Pancreas (tissue), 10 donors: Measurements from ENCODE around the gene RAD51C. TPM values are rescaled to one million over a fixed set of nuclear protein-coding genes. Genes with fewer than 3 reads are reported as not detected.
A peak's percentile ranks its signal among the peaks of the same experiment; 100 is the strongest.
"Not testable (repeated sequence)": the region's sequence is repeated elsewhere in the genome, so short reads cannot be mapped to it uniquely, and the experiment has no call there.

Source experiments
- ATAC-seq, 4 donors: fragments of 200-7000 bp; cut with Tn5 transposase; one replicate each; pipeline versions ENCODE4 v1.8.0 to v1.9.1; 2020; ENCODE audit warnings: mild to moderate bottlenecking in 4 of 4, moderate library complexity in 4 of 4
- DNase-seq, 6 donors: peaks; one replicate each; pipeline ENCODE4 v3.0.0-alpha.2; 2020
- FAIRE-seq: peaks from 2 replicates; lab custom pipeline; 2012; peaks lifted over from hg19 to GRCh38; lab: Jason Lieb, UNC
- H3K27ac ChIP-seq, 4 donors: fragments of 200-600 bp; sonication (generic); 1 replicate in 3 of 4; 2 replicates in 1 of 4; pipeline versions ENCODE4 v1.5.0 to v1.8.0; 2020
- H3K27me3 ChIP-seq, 4 donors: fragments of 200-600 bp; one replicate each; pipeline ENCODE4 v1.8.0; 2021
- H3K36me3 ChIP-seq, 3 donors: fragments of 200-600 bp; sonication (generic) in 1 of 3; one replicate each; pipeline versions ENCODE4 v1.5.0 to v1.8.0; 2020 to 2021
- H3K4me1 ChIP-seq, 3 donors: fragments of 200-600 bp; one replicate each; pipeline ENCODE4 v1.8.0; 2021
- H3K4me3 ChIP-seq, 4 donors: fragments of 200-600 bp; sonication (generic) in 2 of 4; one replicate each; pipeline versions ENCODE4 v1.5.0 to v1.8.0; 2020 to 2021
- H3K9me3 ChIP-seq, 4 donors: fragments of 200-600 bp; one replicate each; pipeline ENCODE4 v1.8.0; 2021
- CTCF ChIP-seq, 4 donors: fragments of 200-600 bp; sonication (generic) in 3 of 4; IDR thresholded peaks; one replicate each; pipeline versions ENCODE4 v1.5.0 to v1.8.0; 2021; ENCODE audit warnings: antibody characterized with exemption in 4 of 4
- WGBS, 2 donors: extraction: QIAGEN DNeasy Blood & Tissue Kit; methylation state at CpG; one replicate each; pipeline ENCODE4 v1.1.7; 2013; 5-methylcytosine and 5-hydroxymethylcytosine counted together
- intact Hi-C, 3 donors: fragments of 100-400 bp; cut with DNase I; formaldehyde crosslinking; loops; one replicate each; pipeline versions ENCODE4 v1.11.1 to v1.14.2; 2022
- polyA plus RNA-seq, 2 donors: library from polyadenylated mRNA; stranded (reverse); fragments of 200-250 nt; gene quantifications; one replicate each; pipeline ENCODE4 v1.2.3, GENCODE V29; 2013
- total RNA-seq, 6 donors: library from RNA; stranded (reverse); fragmentation: NEBNext Ultra II Directional in 4 of 6; extraction: Animal tissue kit (Norgen Biotek cat#: 25700) in 4 of 6; gene quantifications; one replicate each; pipeline versions ENCODE4 v1.2.1 to v1.2.4, GENCODE V29; 2021 to 2023
- donor health status: healthy with polysubstance abuse.
- donor health status: DM: no; HTN: no; CAD: no; lungs with moderate emphysema.
- donor health status: DM: no; HTN: no; CAD: no.
- donor health status: control.
- donor health status: control.
- donor health status: Bipolar disorder and iron deficiency.
- donor health status: DM: yes; HTN: yes; CAD: no.
- donor health status: DM: no; HTN: no; CAD: no.
- donor health status: DM: no; HTN: no; CAD: no.
- donor health status: DM: yes; HTN: yes; CAD: no.

Gene RAD51C
- total and polyA plus RNA-seq, 8 donors, result 3.7 to 12.8 (median 8.3) TPM

GRCh38 chr17:58658804-58659713, 33.3 kb upstream of the RAD51C start:
- Histone ChIP-seq H3K4me1 (peaks cover 0 to 4% (median 0%) of the 10 kb centered on the region in 3 donors), H3K4me3 (peak overlapping the region; percentile 3 to 49 (median 34)), H3K27me3 (no peaks in the 10 kb centered on the region), H3K36me3 (no peaks in the 10 kb centered on the region), H3K27ac (peak overlapping the region; percentile 58 to 90 (median 70)), H3K9me3 (no peaks in the 10 kb centered on the region)
- no peak for TF ChIP-seq CTCF (IDR thresholded peaks at IDR 0.05)
- 1% methylated on average over 38 of the region's 38 CpGs for WGBS, 2 donors
- peak; percentile 91 to 97 (median 96) for ATAC-seq
- no peak for FAIRE-seq
- peak in 5 of 6 donors; percentile 52 to 85 (median 73) for DNase-seq
- intact Hi-C loops, result no loop called here

DNA sequence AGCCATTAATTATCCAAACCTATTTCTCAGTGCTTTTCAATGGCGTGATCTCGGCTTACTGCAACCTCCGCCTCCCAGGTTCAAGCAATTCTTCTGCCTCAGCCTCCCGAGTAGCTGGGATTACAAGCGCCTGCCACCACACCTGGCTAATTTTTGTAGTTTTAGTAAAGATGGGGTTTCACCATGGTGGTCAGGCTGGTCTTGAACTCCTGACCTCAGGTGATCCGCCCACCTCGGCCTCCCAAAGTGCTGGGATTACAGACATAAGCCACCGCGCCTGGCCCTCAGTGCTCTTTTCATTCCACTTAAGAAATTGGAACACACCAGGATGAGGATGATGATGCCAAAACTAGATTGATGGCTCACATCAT, 32.7 kb upstream of the RAD51C start:
- H3K27me3 ChIP-seq, FAIRE-seq, H3K9me3 ChIP-seq, H3K4me1 ChIP-seq, intact Hi-C loops, H3K36me3 ChIP-seq, ATAC-seq: not testable (repeated sequence)
- peak overlapping the region; percentile 58 to 90 (median 70) for H3K27ac ChIP-seq
- peak in 1 of 6 donors; percentile 22 for DNase-seq
- WGBS, 2 donors, result 20 to 21% methylated on average over 9 of the region's 9 CpGs
- peak overlapping the region; percentile 3 to 49 (median 34) for H3K4me3 ChIP-seq

GRCh38 chr17:58660621-58661020, 31.8 kb upstream of the RAD51C start:
- Histone ChIP-seq H3K27ac (no peak overlapping the region), H3K36me3 (no peaks in the 10 kb centered on the region), H3K27me3 (no peaks in the 10 kb centered on the region), H3K9me3 (no peaks in the 10 kb centered on the region), H3K4me1 (peaks cover 0 to 4% (median 0%) of the 10 kb centered on the region in 3 donors), H3K4me3 (no peak overlapping the region)
- ATAC-seq, result no peak
- intact Hi-C loops, result no loop called here
- WGBS, 2 donors, result 85 to 95% methylated on average over 4 of the region's 4 CpGs
- FAIRE-seq, result no peak
- no peak for TF ChIP-seq CTCF (IDR thresholded peaks at IDR 0.05)
- no peak for DNase-seq

DNA sequence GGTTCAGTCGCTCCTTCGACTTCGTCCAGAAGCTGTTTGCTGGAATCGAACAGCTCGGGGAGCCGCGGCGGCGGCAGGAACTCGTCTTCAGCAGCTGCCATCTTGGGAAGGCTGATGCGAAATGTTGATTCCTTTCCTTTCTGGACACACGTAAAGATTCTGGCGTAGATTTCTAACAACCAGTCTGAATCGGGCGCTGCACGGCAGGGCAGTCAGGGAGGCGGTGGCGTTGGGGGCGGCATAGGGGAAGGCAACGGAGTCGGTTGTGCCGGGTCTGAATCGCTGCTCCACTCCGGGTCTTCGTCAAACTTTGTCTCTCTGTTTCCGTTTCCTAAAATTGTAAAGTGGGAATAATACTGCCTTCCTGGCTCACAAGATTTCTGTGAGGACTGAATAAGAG, 30.9 kb upstream of the RAD51C start:
- no peak for TF ChIP-seq CTCF (IDR thresholded peaks at IDR 0.05)
- no peaks in the 10 kb centered on the region for H3K36me3 ChIP-seq
- H3K27me3 ChIP-seq, result no peaks in the 10 kb centered on the region
- H3K4me1 ChIP-seq, result peaks cover 0 to 4% (median 0%) of the 10 kb centered on the region in 3 donors
- WGBS, 2 donors, result 87 to 90% methylated on average over 26 of the region's 26 CpGs
- FAIRE-seq (no peak), ATAC-seq (no peak), DNase-seq (peak in 1 of 6 donors; percentile 59)
- H3K27ac ChIP-seq, result no peak overlapping the region
- no peaks in the 10 kb centered on the region for H3K9me3 ChIP-seq
- H3K4me3 ChIP-seq, result no peak overlapping the region
- intact Hi-C loops, result no loop called here

- H3K4me1 ChIP-seq, result no peaks in the 10 kb centered on the region
- DNase-seq, result no peak
- no peaks in the 10 kb centered on the region for H3K36me3 ChIP-seq
- no peaks in the 10 kb centered on the region for H3K27me3 ChIP-seq
- WGBS, 2 donors, result 80 to 82% methylated on average over 2 of the region's 2 CpGs
- no peak overlapping the region for H3K27ac ChIP-seq
- ATAC-seq, result no peak
- no peak for TF ChIP-seq CTCF (IDR thresholded peaks at IDR 0.05)
- no peak overlapping the region for H3K4me3 ChIP-seq
- no peak for FAIRE-seq
- no peaks in the 10 kb centered on the region for H3K9me3 ChIP-seq
- intact Hi-C loops, result no loop called here
These were observed 28.1 kb upstream of the RAD51C start for GRCh38 chr17:58664302-58664701.
